Thyroid gland (tissue), 4 donors: ENCODE results near the gene EMP2. TPM values are rescaled to one million over a fixed set of nuclear protein-coding genes. Genes with fewer than 3 reads are reported as not detected.
A peak's percentile ranks its signal among the peaks of the same experiment; 100 is the strongest.

Experiments used
- DNase-seq, 2 donors: peaks; one replicate each; pipeline ENCODE4 v3.0.0-alpha.2; 2019
- H3K27ac ChIP-seq, 3 donors: fragments of 200-600 bp; sonication (generic); 1 replicate in 2 of 3; 2 replicates in 1 of 3; pipeline ENCODE4 v1.5.1; 2016 to 2019; ENCODE audit warnings: mild to moderate bottlenecking in 1 of 3, moderate library complexity in 1 of 3
- H3K27me3 ChIP-seq: fragments of 200-600 bp; sonication (generic); one replicate; pipeline ENCODE4 v1.5.1; 2019
- H3K36me3 ChIP-seq, 2 donors: fragments of 200-600 bp; sonication (generic); one replicate each; pipeline ENCODE4 v1.5.1; 2016 to 2019
- H3K4me1 ChIP-seq, 2 donors: fragments of 200-600 bp; sonication (generic); one replicate each; pipeline ENCODE4 v1.5.1; 2017 to 2019
- H3K4me3 ChIP-seq, 3 donors: fragments of 200-600 bp; sonication (generic); replicated peaks in 1 of 3; 1 replicate in 2 of 3; 2 replicates in 1 of 3; pipeline ENCODE4 v1.5.1; 2016; ENCODE audit warnings: mild to moderate bottlenecking in 1 of 3
- H3K9me3 ChIP-seq: fragments of 200-600 bp; sonication (generic); one replicate; pipeline ENCODE4 v1.5.1; 2017
- CTCF ChIP-seq, 6 experiments: fragments of 200-600 bp in 3 of 6; fragments of 450-650 bp in 3 of 6; sonication (generic) in 3 of 6; IDR thresholded peaks; one replicate each; pipeline ENCODE4 v1.5.1; 2016 to 2019; ENCODE audit warnings: antibody characterized with exemption in 6 of 6, mild to moderate bottlenecking in 2 of 6, inconsistent platforms in 1 of 6, moderate library complexity in 1 of 6
- POLR2A ChIP-seq, 2 donors: fragments of 450-650 bp; IDR thresholded peaks; one replicate each; pipeline ENCODE4 v1.6.1; 2017; ENCODE audit warnings: antibody characterized with exemption in 2 of 2, mild to moderate bottlenecking in 2 of 2, moderate library complexity in 1 of 2
- WGBS, 2 donors: methylation state at CpG; one replicate each; pipeline ENCODE4 v1.1.5; 2017; 5-methylcytosine and 5-hydroxymethylcytosine counted together
- intact Hi-C: fragments of 100-400 bp; cut with DNase I; formaldehyde crosslinking; loops from one replicate; pipeline ENCODE4 v1.15.1; 2023
- total RNA-seq, 4 donors: library from RNA; depleted of rRNA; stranded (reverse); fragments of >200 nt; gene quantifications; one replicate each; pipeline ENCODE4 v1.2.3, GENCODE V29; 2016

The EMP2 gene
- total RNA-seq, result 10 to 100 TPM; 17.9 to 37.5 (median 23.1) TPM

- H3K36me3 ChIP-seq, result no peaks in the 10 kb centered on the region
- no peaks in the 10 kb centered on the region for H3K9me3 ChIP-seq
- 0 to 1% methylated on average over 23 to 35 of the region's 91 CpGs for WGBS, 2 donors
- TF ChIP-seq CTCF (IDR thresholded peaks at IDR 0.05), result peak in 5 of 6 experiments; percentile 5 to 56 (median 36)
- peak; percentile 26 to 81 for TF ChIP-seq POLR2A (IDR thresholded peaks at IDR 0.05)
- H3K4me3 ChIP-seq, result peak within 1 kb of the TSS; percentile 38 to 83 (median 71)
- no peaks in the 10 kb centered on the region for H3K27me3 ChIP-seq
- H3K27ac ChIP-seq, result peak within 1 kb of the TSS; percentile 79 to 87 (median 82)
- DNase-seq, result peak; percentile 72 to 73
- H3K4me1 ChIP-seq, result peaks cover 18 to 45% of the 10 kb centered on the region in 2 donors
- intact Hi-C loops, result no loop called here
These were observed at the start of gene EMP2 for GRCh38 chr16:10579965-10580882. Gene EMP2 (minus strand): TSS chr16:10580598. CDS start chr16:10547617, 32,981 bp downstream.

GRCh38 chr16:10629592-10629963, 49.2 kb upstream of the EMP2 start:
- Histone ChIP-seq H3K36me3 (no peaks in the 10 kb centered on the region), H3K4me1 (no peaks in the 10 kb centered on the region), H3K9me3 (no peaks in the 10 kb centered on the region), H3K4me3 (no peak overlapping the region), H3K27me3 (no peaks in the 10 kb centered on the region), H3K27ac (no peak overlapping the region)
- 54 to 68% methylated on average over 5 to 6 of the region's 6 CpGs for WGBS, 2 donors
- DNase-seq, result no peak
- TF ChIP-seq CTCF (IDR thresholded peaks at IDR 0.05) (no peak), POLR2A (IDR thresholded peaks at IDR 0.05) (no peak)
- intact Hi-C loops, result no loop called here

- DNase-seq, result no peak
These were observed 45.4 kb upstream of the EMP2 start for GRCh38 chr16:10625595-10626357.

GRCh38 chr16:10624527-10624926, 44.1 kb upstream of the EMP2 start:
- no peaks in the 10 kb centered on the region for H3K36me3 ChIP-seq
- intact Hi-C loops, result no loop called here
- H3K27ac ChIP-seq, result no peak overlapping the region
- H3K4me3 ChIP-seq, result no peak overlapping the region
- H3K4me1 ChIP-seq, result no peaks in the 10 kb centered on the region
- WGBS, 2 donors, result 83 to 92% methylated on average over 6 of the region's 6 CpGs
- H3K9me3 ChIP-seq, result no peaks in the 10 kb centered on the region
- no peak for TF ChIP-seq POLR2A (IDR thresholded peaks at IDR 0.05)
- DNase-seq, result no peak
- H3K27me3 ChIP-seq, result no peaks in the 10 kb centered on the region

More at GRCh38 chr16:10625595-10626357, 45.4 kb upstream of the EMP2 start:
- Histone ChIP-seq H3K4me1 (no peaks in the 10 kb centered on the region), H3K9me3 (no peaks in the 10 kb centered on the region), H3K27me3 (no peaks in the 10 kb centered on the region), H3K27ac (no peak overlapping the region), H3K4me3 (no peak overlapping the region), H3K36me3 (no peaks in the 10 kb centered on the region)
- TF ChIP-seq POLR2A (IDR thresholded peaks at IDR 0.05) (no peak), CTCF (IDR thresholded peaks at IDR 0.05) (no peak)
- intact Hi-C loops, result no loop called here
- 88 to 89% methylated on average over 12 of the region's 12 CpGs for WGBS, 2 donors

- no peak for DNase-seq
- H3K27ac ChIP-seq, result no peak overlapping the region
These were observed 42.7 kb upstream of the EMP2 start for GRCh38 chr16:10623059-10623458.

More at GRCh38 chr16:10623059-10623458, 42.7 kb upstream of the EMP2 start:
- H3K27me3 ChIP-seq, result no peaks in the 10 kb centered on the region
- WGBS, 2 donors, result 81 to 92% methylated on average over 3 of the region's 3 CpGs
- H3K36me3 ChIP-seq, result no peaks in the 10 kb centered on the region
- no peaks in the 10 kb centered on the region for H3K9me3 ChIP-seq
- intact Hi-C loops, result no loop called here
- TF ChIP-seq CTCF (IDR thresholded peaks at IDR 0.05) (no peak), POLR2A (IDR thresholded peaks at IDR 0.05) (no peak)
- no peak overlapping the region for H3K4me3 ChIP-seq
- peaks cover 0 to 7% of the 10 kb centered on the region in 2 donors for H3K4me1 ChIP-seq
